GM12874 (cell line): ENCODE measurements around the gene CCDC157.

Source experiments
- TF ChIP-seq, protein P1 (sequence below): IDR thresholded peaks from 2 replicates; pipeline ENCODE4 v1.5.1; 2011; ENCODE audit warnings: low read depth, mild to moderate bottlenecking, control low read depth, low read length, moderate library complexity; ENCODE audit not compliant: insufficient read depth

The CCDC157 gene

DNA sequence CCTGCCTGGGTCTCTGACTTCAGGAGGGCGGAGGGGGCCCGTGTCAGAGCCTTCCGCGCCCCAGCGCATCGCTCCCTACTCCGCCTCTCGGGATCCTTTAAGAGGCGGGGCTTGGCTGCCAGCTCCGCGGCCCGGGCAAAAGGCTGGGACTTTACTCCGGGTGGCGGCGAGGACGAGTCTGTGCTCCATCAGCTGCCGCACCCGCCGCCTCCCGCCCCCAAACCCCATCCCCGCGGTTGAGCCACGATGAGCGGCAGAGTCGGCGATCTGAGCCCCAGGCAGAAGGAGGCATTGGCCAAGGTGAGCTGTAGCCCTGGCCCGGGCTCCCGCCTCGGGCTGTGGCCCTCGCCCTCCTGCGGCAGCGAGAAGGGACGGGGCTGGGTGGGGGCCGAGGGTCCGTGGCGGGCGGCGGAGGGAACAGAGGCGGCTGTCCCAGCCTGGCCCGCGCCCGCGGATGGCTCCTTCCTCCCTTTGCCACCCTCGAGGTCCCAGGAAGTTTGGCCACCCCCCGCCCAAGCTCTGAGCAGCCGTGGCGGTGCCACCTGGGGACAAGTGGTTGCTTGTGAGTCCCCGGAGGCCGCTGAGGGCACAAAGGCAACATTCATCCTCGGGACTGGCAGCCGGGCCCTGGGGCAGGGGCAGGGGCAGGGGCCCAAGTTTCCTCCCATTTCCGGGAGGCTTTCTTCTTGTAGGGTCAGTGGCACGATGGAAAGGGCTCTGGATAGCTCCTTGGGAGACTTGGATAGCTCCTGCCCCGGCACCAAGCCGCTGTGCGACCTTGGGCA lies 40.3 kb downstream of the CCDC157 start, which contains the start of gene SEC14L2:
SEC14L2 (plus strand) TSS at position 148 of the 785 bp plus-strand sequence; CDS start at position 247, 99 bp downstream.
- TF ChIP-seq, protein P1, sequence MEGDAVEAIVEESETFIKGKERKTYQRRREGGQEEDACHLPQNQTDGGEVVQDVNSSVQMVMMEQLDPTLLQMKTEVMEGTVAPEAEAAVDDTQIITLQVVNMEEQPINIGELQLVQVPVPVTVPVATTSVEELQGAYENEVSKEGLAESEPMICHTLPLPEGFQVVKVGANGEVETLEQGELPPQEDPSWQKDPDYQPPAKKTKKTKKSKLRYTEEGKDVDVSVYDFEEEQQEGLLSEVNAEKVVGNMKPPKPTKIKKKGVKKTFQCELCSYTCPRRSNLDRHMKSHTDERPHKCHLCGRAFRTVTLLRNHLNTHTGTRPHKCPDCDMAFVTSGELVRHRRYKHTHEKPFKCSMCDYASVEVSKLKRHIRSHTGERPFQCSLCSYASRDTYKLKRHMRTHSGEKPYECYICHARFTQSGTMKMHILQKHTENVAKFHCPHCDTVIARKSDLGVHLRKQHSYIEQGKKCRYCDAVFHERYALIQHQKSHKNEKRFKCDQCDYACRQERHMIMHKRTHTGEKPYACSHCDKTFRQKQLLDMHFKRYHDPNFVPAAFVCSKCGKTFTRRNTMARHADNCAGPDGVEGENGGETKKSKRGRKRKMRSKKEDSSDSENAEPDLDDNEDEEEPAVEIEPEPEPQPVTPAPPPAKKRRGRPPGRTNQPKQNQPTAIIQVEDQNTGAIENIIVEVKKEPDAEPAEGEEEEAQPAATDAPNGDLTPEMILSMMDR, result no peak

DNA sequence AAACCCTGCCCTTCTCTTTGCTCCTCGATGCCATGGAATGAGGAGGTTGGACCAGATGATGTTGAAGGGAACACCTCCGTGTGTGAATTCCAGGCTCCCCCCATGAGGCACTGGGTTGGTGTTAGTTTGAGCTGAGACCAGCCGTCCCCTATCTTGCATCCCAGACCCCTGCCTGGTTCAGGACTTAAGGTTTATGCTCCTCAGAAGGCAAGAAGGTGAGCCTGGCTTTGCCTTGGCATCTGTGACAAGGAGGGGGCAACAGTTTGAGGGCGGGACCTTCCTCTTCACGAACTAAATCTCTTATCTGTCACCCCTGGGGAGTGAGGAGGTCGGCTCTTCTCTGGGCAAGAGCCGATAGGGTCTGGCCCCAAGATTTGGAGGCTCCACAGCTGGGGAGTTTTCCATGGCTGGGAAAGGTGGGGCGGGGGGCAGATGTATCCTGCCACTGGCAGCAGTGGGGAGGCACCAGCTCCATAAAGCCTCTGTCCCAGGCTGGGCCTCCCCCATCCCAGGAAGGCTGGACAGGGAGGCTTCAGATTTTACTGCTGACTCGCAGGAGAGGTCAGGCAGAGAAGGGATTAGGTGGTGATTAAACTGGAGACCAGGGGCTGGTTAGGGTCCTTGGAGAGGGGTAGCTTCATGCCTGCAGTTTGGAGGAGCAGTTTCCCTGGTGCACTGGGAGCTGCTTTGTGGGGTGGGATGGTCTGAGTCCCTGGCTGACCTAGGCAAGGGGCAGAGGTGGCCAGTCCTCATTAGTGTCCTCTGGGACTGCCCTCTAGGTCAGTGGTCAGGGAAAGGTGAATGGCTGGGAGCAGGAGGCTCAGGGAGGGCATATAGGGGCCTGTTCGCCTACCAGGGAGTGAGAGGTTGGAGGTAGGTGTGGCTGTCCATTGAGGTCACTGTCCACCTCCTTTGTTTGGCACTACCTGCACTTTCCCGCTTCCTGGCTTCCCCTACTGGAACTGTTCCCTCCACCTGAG lies 41.1 kb downstream of the CCDC157 start:
- TF ChIP-seq, protein P1, result no peak

DNA sequence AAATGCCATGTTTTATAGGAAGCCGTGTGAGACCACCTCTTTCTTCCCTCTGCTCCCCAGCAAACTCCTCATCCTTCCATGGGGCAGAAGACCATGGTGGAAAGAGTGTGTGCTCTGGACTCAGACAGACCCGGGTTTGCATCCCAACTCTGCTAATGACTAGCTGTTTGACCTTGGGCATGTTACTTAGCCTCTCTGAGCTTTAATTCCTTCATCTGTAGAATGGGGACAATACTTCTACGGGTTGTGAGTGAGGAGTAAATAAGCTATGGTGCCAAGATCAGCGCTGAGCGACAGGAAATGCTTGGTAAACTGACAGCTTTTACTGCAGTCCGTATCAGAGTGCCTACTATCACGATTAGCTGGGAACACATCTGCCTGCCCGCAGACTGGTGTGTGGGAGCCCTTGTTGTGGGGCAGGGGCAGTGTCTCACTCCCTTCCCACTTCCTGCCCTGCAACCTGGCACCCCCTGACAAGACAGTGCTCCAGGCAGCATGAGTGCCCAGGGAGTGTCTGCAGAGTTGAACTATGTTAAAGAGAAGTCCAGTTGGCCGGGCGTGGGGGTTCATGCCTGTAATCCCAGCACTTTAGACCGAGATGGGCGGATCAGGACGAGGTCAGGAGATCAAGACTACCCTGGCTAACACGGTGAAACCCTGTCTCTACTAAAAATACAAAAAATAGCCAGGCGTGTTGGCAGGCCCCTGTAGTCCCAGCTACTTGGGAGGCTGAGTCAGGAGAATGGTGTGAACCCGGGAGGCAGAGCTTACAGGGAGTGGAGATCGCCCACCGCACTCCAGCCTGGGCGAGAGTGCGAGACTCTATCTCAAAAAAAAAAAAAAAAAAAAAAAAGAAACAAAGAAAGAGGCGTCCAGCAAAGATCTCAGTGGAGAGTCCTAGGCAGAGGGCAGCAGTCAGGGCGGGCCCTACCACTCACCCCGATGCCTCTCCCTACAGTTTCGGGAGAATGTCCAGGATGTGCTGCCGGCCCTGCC lies 42.2 kb downstream of the CCDC157 start:
- TF ChIP-seq, protein P1, result no peak

DNA sequence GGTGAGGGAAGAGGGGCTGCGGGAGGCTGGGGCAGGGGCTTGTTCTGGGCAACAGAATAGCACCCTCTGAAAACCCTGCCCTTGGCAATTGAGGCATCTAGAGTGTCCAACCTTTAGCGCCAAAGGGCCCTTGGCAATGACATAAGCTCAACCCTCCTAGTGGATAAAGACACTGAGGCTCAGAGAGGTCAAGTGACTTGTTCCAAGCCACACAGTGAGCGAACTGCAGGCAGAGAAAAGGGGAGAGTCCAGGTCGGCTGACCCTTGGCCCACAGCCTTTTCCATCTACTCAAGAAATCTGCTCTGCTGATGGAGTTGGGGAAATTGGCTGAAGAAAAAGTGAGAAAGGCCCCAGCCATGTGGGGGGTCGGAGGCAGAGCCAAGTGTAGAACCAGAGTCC lies 42.9 kb downstream of the CCDC157 start:
- TF ChIP-seq, protein P1, result no peak

DNA sequence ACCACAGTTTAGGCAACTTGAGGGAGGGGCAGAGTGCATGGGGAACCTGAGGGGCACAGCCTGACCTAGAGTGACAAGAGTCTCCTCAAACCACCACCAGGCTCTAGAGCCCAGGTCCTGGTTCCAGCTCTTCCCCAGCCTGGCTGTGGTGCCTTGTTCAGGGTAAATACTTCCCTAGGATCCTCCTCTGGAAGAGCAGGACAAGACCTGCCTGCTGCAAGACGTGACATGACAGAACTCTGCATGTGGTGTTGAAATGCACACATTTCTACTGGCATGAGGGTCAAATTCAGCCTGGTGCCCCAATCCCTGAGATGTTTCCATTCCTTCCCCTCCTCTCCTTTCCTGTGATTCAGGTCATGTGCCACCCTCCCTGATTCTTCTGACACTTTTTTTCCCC lies 43.4 kb downstream of the CCDC157 start:
- TF ChIP-seq, protein P1, result no peak

GRCh38 chr22:30402028-30402765 lies 45.4 kb downstream of the CCDC157 start:
- TF ChIP-seq, protein P1, result no peak
